Epithelial cell of esophagus (primary cell): ENCODE results near the gene TMX4.

ENCODE experiments used
- DNase-seq: peaks from one replicate; pipeline ENCODE4 v3.0.0; 2010; ENCODE audit warnings: low read depth
- H3K4me3 ChIP-seq: 2 replicates; pipeline ENCODE4 v1.5.1; 2011; ENCODE audit warnings: mild to moderate bottlenecking, low read length, control low read depth
- TF ChIP-seq, protein P1 (sequence below): IDR thresholded peaks from 2 replicates; pipeline ENCODE4 v1.5.1; 2011; ENCODE audit warnings: low read depth, mild to moderate bottlenecking, low read length, control low read depth, inconsistent platforms; ENCODE audit not compliant: insufficient read depth; ENCODE audit errors: missing control alignments

The TMX4 gene, protein sequence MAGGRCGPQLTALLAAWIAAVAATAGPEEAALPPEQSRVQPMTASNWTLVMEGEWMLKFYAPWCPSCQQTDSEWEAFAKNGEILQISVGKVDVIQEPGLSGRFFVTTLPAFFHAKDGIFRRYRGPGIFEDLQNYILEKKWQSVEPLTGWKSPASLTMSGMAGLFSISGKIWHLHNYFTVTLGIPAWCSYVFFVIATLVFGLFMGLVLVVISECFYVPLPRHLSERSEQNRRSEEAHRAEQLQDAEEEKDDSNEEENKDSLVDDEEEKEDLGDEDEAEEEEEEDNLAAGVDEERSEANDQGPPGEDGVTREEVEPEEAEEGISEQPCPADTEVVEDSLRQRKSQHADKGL

DNA sequence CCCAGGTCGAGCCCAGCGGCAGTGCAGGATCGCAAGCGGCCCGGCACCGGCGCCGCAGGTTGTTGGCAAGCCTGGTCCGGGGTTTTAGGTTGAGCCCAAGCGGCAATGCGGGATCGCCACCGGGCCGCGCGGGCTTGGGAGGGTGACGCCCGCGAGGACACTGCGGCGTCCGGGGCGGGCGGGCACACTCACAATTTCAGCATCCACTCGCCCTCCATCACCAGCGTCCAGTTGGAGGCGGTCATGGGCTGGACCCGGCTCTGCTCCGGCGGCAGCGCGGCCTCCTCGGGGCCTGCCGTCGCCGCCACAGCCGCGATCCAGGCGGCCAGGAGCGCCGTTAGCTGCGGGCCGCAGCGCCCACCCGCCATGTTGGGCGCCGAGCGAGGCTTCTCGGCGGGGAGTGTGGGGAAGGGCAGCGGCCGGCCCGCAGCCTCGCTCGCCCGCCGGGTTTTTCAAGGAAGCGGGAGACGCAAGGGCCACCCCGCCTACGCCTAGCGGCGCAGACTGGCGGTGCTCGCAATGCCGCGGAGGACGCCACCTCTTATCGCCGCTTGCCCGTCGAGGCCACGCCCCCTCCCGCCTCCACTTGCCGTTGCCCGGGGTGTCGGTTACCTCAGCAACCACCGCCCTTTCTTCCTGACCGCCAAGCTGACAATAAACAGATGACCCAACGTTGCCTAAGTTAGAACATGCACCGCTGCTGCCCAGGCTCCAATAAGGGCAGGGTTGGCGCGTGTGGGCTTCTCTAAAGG lies at the start of gene TMX4:
TMX4 (minus strand) TSS at position 516 of the 752 bp plus-strand sequence; CDS start at position 368, 148 bp downstream.
- peak; percentile 98 for DNase-seq
- H3K4me3 ChIP-seq, result peak within 1 kb of the TSS; percentile 65
- TF ChIP-seq, protein P1, sequence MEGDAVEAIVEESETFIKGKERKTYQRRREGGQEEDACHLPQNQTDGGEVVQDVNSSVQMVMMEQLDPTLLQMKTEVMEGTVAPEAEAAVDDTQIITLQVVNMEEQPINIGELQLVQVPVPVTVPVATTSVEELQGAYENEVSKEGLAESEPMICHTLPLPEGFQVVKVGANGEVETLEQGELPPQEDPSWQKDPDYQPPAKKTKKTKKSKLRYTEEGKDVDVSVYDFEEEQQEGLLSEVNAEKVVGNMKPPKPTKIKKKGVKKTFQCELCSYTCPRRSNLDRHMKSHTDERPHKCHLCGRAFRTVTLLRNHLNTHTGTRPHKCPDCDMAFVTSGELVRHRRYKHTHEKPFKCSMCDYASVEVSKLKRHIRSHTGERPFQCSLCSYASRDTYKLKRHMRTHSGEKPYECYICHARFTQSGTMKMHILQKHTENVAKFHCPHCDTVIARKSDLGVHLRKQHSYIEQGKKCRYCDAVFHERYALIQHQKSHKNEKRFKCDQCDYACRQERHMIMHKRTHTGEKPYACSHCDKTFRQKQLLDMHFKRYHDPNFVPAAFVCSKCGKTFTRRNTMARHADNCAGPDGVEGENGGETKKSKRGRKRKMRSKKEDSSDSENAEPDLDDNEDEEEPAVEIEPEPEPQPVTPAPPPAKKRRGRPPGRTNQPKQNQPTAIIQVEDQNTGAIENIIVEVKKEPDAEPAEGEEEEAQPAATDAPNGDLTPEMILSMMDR, result peak; percentile 38

DNA sequence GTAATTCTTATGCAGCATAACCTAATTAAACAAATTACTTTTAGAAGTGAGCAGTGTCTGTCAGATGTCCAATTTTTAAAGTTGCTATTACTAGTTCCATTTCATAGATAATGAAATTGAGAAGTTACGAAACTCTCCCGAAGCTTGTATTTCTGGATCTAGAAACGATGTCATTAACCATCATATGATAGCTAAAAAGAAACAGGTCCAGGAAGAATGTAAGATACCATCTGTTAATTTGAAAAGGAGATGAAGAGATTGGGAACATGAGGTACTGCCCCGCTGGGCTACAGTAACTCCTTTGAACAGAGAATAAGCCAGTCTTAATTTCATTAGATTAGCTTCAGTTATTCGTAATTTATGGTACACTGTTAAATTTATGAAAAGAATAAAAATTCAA lies 47.5 kb upstream of the TMX4 start:
- TF ChIP-seq, protein P1, result no peak
- peak; percentile 5 for DNase-seq
- H3K4me3 ChIP-seq, result no peak overlapping the region

DNA sequence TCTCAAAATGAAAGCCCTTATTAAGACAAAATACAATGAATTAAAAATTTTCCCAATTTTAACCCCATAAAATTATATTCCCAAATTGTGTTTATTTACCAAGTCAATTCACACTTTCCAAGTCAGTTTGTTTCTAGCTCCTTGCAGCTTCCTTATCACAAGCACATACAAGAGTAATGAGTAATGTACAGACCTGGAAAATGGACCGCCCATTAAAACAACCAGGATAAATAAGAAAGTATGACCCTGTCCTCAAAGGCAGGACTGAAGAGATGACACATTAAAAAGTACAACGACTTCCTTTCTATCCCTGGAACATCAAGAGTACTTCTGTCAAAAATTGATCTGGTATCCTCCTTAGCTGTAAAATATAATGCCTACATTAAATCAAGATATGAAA lies 47.1 kb upstream of the TMX4 start:
- H3K4me3 ChIP-seq, result no peak overlapping the region
- DNase-seq, result peak; percentile 2
- TF ChIP-seq, protein P1, result no peak

DNA sequence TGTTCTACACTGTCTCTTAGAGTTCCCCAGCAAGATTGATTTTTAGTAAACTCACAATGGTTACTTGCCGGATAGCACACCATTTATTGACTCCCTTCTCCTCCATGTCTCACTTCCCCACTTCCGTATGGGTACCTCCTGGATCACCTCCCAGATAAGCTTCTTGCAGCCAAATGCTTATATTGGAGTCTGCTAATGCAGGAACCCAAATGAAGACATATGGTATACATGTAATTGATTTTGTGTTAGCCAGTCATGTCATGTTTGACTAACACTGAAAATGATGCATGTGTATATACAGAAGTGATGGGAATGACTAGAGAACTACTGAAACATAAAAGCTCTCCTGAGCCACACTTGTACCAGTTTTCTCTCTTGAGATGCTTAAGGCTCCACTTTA lies 46.1 kb upstream of the TMX4 start:
- no peak overlapping the region for H3K4me3 ChIP-seq
- TF ChIP-seq, protein P1, result no peak
- DNase-seq, result no peak

DNA sequence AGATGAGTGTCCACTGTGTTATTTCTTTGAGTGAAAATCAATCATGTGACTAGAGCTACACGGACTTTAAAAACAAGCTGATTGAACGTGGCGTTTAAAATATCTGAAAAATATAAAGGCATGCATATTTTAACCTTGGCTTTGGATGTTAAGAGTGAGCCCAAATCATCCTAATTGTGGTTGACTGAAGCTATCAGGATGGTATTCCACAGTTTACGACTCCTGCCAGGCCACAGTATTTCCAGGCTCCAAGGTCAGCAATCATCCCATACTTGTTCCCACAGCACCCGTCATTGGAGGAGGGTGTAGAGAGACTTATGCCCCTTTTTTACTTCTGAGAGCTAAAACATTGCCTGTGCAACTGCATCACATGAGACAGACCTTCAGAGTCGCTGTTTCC lies 43.2 kb upstream of the TMX4 start:
- DNase-seq, result no peak
- TF ChIP-seq, protein P1, result no peak

DNA sequence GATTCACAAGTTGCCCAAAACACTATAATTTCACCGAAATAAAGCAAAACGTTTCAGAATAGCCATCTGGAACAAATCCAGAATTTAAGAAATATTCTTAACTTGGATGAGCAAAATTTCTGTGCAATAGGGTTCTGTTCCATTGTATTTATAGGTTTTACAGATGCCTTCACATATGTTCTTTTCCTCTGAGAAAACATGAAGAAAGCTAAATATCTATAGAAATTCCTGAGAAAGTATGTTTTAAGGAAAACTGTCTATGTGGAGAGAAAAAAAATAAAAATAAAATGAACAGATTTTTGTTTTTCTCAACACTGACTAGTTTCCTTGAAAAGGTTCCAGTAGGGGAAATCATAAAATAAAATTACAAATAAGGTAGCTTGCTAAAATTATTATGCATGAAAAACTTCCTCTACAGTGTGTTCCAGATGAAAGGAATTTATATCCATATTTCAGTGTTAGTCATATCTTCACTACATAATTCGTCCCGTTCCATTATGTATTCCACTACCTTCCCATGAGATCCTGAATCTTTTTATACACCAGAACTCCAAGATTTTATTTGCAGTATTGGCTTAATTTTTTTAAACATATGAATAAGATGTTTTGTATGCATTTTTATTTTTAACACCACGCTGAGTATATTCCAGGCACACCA lies 42.4 kb upstream of the TMX4 start:
- TF ChIP-seq, protein P1, result no peak
- H3K4me3 ChIP-seq, result no peak overlapping the region
- no peak for DNase-seq

More for the DNA sequence above, 43.2 kb upstream of the TMX4 start:
- H3K4me3 ChIP-seq, result no peak overlapping the region
